Measurements from ENCODE around the gene IFI27L2.

The IFI27L2 gene

GRCh38 chr14:94145902-94146527 is 16.6 kb upstream of the IFI27L2 start:
- DNase-seq = no peak

GRCh38 chr14:94144765-94145164 is 15.4 kb upstream of the IFI27L2 start:
- no peak for DNase-seq

GRCh38 chr14:94143711-94144110 is 14.3 kb upstream of the IFI27L2 start:
- no peak for DNase-seq

GRCh38 chr14:94143239-94143638 is 13.8 kb upstream of the IFI27L2 start:
- no peak for DNase-seq

- no peak for DNase-seq
Measured at GRCh38 chr14:94142836-94143235, 13.4 kb upstream of the IFI27L2 start.

- no peak for DNase-seq
Measured at GRCh38 chr14:94142247-94142646, 12.8 kb upstream of the IFI27L2 start.

GRCh38 chr14:94139421-94139820 is 10.0 kb upstream of the IFI27L2 start:
- no peak for DNase-seq

- no peak for DNase-seq
Measured at GRCh38 chr14:94139006-94139405, 9.6 kb upstream of the IFI27L2 start.

GRCh38 chr14:94138251-94138650 is 8.8 kb upstream of the IFI27L2 start:
- DNase-seq = no peak

- no peak for DNase-seq
Measured at GRCh38 chr14:94136575-94137331, 7.3 kb upstream of the IFI27L2 start.

- DNase-seq = no peak
Measured at GRCh38 chr14:94135476-94135875, 6.1 kb upstream of the IFI27L2 start.

- DNase-seq = no peak
Measured at GRCh38 chr14:94132285-94132887, 3.0 kb upstream of the IFI27L2 start.

GRCh38 chr14:94129758-94130414 is 482 bp upstream of the IFI27L2 start:
- no peak for DNase-seq

- no peak for DNase-seq
Measured at GRCh38 chr14:94128216-94128839, 1.1 kb downstream of the IFI27L2 start.

- no peak for DNase-seq
Measured at GRCh38 chr14:94127330-94127729, 2.1 kb downstream of the IFI27L2 start.

GRCh38 chr14:94126800-94127199 is 2.6 kb downstream of the IFI27L2 start:
- no peak for DNase-seq

GRCh38 chr14:94126419-94126677 is 3.1 kb downstream of the IFI27L2 start:
- no peak for DNase-seq

GRCh38 chr14:94125659-94126418 is 3.6 kb downstream of the IFI27L2 start:
- DNase-seq = no peak

GRCh38 chr14:94124582-94125377 is 4.6 kb downstream of the IFI27L2 start:
- DNase-seq = no peak

- DNase-seq = no peak
Measured at GRCh38 chr14:94123868-94124267, 5.5 kb downstream of the IFI27L2 start.

GRCh38 chr14:94123296-94123695 is 6.1 kb downstream of the IFI27L2 start:
- no peak for DNase-seq

GRCh38 chr14:94122438-94122837 is 7.0 kb downstream of the IFI27L2 start:
- no peak for DNase-seq
